ENCODE data around the gene DES.
A peak's percentile ranks its signal among the peaks of the same experiment; 100 is the strongest.

The DES gene

DNA sequence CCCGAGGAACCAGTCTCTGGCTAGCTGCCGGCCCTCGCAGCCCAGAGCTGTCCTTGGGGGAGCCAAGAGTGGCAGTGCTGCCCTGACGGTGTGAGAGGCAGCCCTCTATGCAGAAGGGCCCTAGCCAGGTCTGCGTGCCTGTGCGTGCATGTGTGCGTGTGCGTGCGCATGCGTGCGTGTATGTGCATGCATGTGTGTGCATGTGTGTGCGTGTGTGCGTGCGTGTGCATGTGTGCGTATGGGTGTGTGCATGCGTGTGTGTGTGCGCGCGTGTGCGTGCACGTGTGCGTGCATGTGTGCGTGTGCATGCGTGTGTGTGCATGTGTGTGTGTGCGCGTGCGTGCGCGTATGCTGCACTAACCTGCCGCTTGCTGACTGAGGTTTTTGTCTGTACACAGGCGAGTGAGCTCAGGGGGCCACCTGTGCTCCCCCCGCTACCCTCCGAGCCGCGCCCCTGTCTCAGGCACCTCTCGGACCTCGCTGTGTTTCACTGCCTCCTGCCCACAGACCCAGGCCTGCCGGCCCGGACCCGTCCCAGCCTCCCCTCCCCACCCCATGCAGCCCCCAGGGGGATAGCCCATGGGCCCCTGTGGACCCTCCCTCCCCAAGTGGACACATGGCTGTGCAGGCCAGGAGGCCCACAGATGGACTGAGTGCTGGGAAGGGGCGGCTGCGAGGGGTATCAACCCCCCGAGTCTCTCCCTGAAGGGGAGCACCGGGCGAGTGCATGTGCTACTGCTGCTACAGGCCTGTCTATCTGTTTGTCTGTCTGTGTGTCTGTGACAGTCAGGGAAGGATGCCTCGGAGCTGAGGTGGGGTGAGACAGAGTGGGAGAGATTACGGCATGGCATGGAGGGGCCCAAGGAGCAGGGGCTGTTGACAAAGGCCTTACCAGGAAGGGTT is 47.7 kb downstream of the DES start:
- Histone ChIP-seq H3K36me3 (replicated peaks in 1 of 2; ENCODE audit: control insufficient read depth in 2 of 2, insufficient read depth in 2 of 2, low read length in 2 of 2) (no peaks in the 10 kb centered on the region), H2BK12ac (ENCODE audit: low read length) (no peak overlapping the region), H4K91ac (ENCODE audit: low read depth, low read length, poor library complexity) (peak overlapping the region; percentile 53), H3K18ac (ENCODE audit: low read length) (peak overlapping the region; percentile 71), H2AFZ (ENCODE audit: low read length) (no peak overlapping the region), H2BK5ac (ENCODE audit: low read length) (no peak overlapping the region), H3K27ac (replicated peaks; ENCODE audit: low read length) (no peak overlapping the region), H3K14ac (ENCODE audit: low read length) (peak overlapping the region; percentile 98), H2BK15ac (ENCODE audit: low read length) (peak overlapping the region; percentile 67), H3K4me2 (ENCODE audit: insufficient read depth, low read length, poor library complexity, severe bottlenecking) (no peak overlapping the region), H3K9ac (ENCODE audit: low read depth, low read length, poor library complexity) (peak overlapping the region; percentile 77), H3K27me3 (ENCODE audit: control insufficient read depth in 3 of 3, insufficient read depth in 3 of 3, low read depth in 1 of 3, low read length in 3 of 3) (no peaks in the 10 kb centered on the region), H2BK120ac (ENCODE audit: low read depth, low read length) (no peak overlapping the region), H3K79me1 (ENCODE audit: low read depth, low read length) (peaks cover 5% of the 10 kb centered on the region), H3K9me3 (replicated peaks in 1 of 2; ENCODE audit: control insufficient read depth in 2 of 2, insufficient read depth in 1 of 2, low read depth in 1 of 2, low read length in 2 of 2) (no peaks in the 10 kb centered on the region), H3K4me3 (ENCODE audit: low read length in 2 of 2) (peak overlapping the region in 1 of 2 donors; percentile 68), H2AK5ac (ENCODE audit: low read depth, low read length) (peak overlapping the region; percentile 84), H3K4ac (ENCODE audit: low read length) (no peak overlapping the region), H3K4me1 (ENCODE audit: control insufficient read depth in 2 of 2, insufficient read depth in 1 of 2, low read depth in 1 of 2, low read length in 2 of 2) (peaks cover 4 to 7% of the 10 kb centered on the region in 2 donors), H4K8ac (ENCODE audit: low read depth, low read length) (peak overlapping the region; percentile 48), H3K23ac (ENCODE audit: low read depth, low read length, poor library complexity) (peak overlapping the region; percentile 93)
- DNase-seq (ENCODE audit: low spot score): no peak
- no CpG with 5 or more reads among the region's 47 CpGs for WGBS, 2 donors (ENCODE audit: extremely low coverage in 2 of 2, insufficient read length in 2 of 2, insufficient replicate concordance in 1 of 2)

DNA sequence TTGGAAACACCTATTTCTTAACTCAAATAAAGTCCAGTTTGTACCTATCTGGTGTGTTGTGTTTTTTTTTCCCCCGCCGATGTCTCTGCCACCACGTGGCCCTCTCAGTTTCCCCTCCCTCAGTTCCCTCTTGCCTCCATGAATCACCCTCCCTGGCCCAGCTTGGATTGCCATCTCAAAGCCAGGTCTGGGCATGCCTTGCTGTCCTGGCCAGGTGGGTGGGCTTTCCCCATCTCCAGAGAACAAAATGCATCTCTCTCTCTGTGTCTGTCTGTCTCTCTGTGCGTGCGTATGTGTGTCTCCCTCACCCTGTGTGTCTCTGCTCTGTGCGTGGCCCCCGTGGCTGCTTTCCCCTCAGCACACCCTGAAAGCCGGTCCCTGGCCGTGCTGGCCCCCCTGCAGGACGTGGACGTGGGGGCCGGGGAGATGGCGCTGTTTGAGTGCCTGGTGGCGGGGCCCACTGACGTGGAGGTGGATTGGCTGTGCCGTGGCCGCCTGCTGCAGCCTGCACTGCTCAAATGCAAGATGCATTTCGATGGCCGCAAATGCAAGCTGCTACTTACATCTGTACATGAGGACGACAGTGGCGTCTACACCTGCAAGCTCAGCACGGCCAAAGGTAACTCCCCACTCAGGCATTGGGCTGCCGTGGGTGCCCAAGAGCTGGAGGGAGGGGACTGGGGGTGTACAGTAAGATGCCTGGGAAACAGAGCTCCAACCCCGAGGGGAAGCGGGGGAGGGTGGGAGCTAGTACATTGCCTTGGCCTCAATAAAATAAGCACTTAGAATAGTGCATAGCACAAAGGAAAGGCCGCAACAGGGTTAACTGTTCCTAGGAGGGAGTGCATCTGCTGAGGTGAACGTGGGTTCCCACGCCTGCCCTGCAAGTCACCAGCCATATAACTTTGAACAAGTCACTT is 48.9 kb downstream of the DES start:
- no peak for DNase-seq (ENCODE audit: low spot score)
- Histone ChIP-seq H2AK5ac (ENCODE audit: low read depth, low read length) (peak overlapping the region; percentile 10), H3K27ac (replicated peaks; ENCODE audit: low read length) (no peak overlapping the region), H3K4ac (ENCODE audit: low read length) (no peak overlapping the region), H4K91ac (ENCODE audit: low read depth, low read length, poor library complexity) (no peak overlapping the region), H3K23ac (ENCODE audit: low read depth, low read length, poor library complexity) (peak overlapping the region; percentile 73), H2BK12ac (ENCODE audit: low read length) (peak overlapping the region; percentile 22), H2AFZ (ENCODE audit: low read length) (no peak overlapping the region), H3K36me3 (replicated peaks in 1 of 2; ENCODE audit: control insufficient read depth in 2 of 2, insufficient read depth in 2 of 2, low read length in 2 of 2) (no peaks in the 10 kb centered on the region), H3K9ac (ENCODE audit: low read depth, low read length, poor library complexity) (no peak overlapping the region), H2BK5ac (ENCODE audit: low read length) (no peak overlapping the region), H3K9me3 (replicated peaks in 1 of 2; ENCODE audit: control insufficient read depth in 2 of 2, insufficient read depth in 1 of 2, low read depth in 1 of 2, low read length in 2 of 2) (no peaks in the 10 kb centered on the region), H3K79me1 (ENCODE audit: low read depth, low read length) (peaks cover 5% of the 10 kb centered on the region), H3K27me3 (ENCODE audit: control insufficient read depth in 3 of 3, insufficient read depth in 3 of 3, low read depth in 1 of 3, low read length in 3 of 3) (no peaks in the 10 kb centered on the region), H3K18ac (ENCODE audit: low read length) (peak overlapping the region; percentile 71), H3K4me2 (ENCODE audit: insufficient read depth, low read length, poor library complexity, severe bottlenecking) (no peak overlapping the region), H3K4me3 (ENCODE audit: low read length in 2 of 2) (no peak overlapping the region), H2BK15ac (ENCODE audit: low read length) (peak overlapping the region; percentile 67), H4K8ac (ENCODE audit: low read depth, low read length) (no peak overlapping the region), H2BK120ac (ENCODE audit: low read depth, low read length) (no peak overlapping the region), H3K14ac (ENCODE audit: low read length) (peak overlapping the region; percentile 89), H3K4me1 (ENCODE audit: control insufficient read depth in 2 of 2, insufficient read depth in 1 of 2, low read depth in 1 of 2, low read length in 2 of 2) (peaks cover 0 to 2% of the 10 kb centered on the region in 2 donors)
- no CpG with 5 or more reads among the region's 28 CpGs for WGBS, 2 donors (ENCODE audit: extremely low coverage in 2 of 2, insufficient read length in 2 of 2, insufficient replicate concordance in 1 of 2)

DNA sequence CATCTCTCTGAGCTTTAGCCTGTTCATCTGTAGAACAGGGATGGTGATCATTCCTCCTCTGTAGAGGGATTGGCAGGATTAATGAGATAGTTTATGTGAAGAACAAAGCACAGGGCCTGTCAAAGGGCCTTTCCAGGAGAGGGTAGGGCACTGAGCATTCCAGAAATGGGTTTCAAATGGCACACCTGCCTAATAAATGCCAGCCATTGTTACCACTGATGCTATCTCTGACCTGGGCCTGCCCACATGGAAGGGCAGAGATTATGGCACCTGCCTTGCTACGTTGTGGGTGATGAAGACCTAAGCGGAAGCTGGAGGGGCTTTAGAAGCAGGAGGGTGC is 49.5 kb downstream of the DES start:
- peaks cover 0 to 2% of the 10 kb centered on the region in 2 donors for H3K4me1 ChIP-seq (ENCODE audit: control insufficient read depth in 2 of 2, insufficient read depth in 1 of 2, low read depth in 1 of 2, low read length in 2 of 2)
- no peaks in the 10 kb centered on the region for H3K9me3 ChIP-seq (replicated peaks in 1 of 2; ENCODE audit: control insufficient read depth in 2 of 2, insufficient read depth in 1 of 2, low read depth in 1 of 2, low read length in 2 of 2)
- no peaks in the 10 kb centered on the region for H3K27me3 ChIP-seq (ENCODE audit: control insufficient read depth in 3 of 3, insufficient read depth in 3 of 3, low read depth in 1 of 3, low read length in 3 of 3)
- no peak overlapping the region for H3K18ac ChIP-seq (ENCODE audit: low read length)
- H4K8ac ChIP-seq (ENCODE audit: low read depth, low read length): no peak overlapping the region
- no peak overlapping the region for H2AK5ac ChIP-seq (ENCODE audit: low read depth, low read length)
- no CpG with 5 or more reads among the region's 2 CpGs for WGBS, 2 donors (ENCODE audit: extremely low coverage in 2 of 2, insufficient read length in 2 of 2, insufficient replicate concordance in 1 of 2)
- no peak overlapping the region for H2BK120ac ChIP-seq (ENCODE audit: low read depth, low read length)
- no peak for DNase-seq (ENCODE audit: low spot score)
- no peak overlapping the region for H2BK15ac ChIP-seq (ENCODE audit: low read length)
- no peak overlapping the region for H3K14ac ChIP-seq (ENCODE audit: low read length)
- H2BK5ac ChIP-seq (ENCODE audit: low read length): no peak overlapping the region
- no peak overlapping the region for H3K4me2 ChIP-seq (ENCODE audit: insufficient read depth, low read length, poor library complexity, severe bottlenecking)
- no peak overlapping the region for H2AFZ ChIP-seq (ENCODE audit: low read length)
- no peak overlapping the region for H3K4ac ChIP-seq (ENCODE audit: low read length)
- no peak overlapping the region for H3K9ac ChIP-seq (ENCODE audit: low read depth, low read length, poor library complexity)
- peaks cover 5% of the 10 kb centered on the region for H3K79me1 ChIP-seq (ENCODE audit: low read depth, low read length)
- no peak overlapping the region for H3K23ac ChIP-seq (ENCODE audit: low read depth, low read length, poor library complexity)
- H3K4me3 ChIP-seq (ENCODE audit: low read length in 2 of 2): no peak overlapping the region
- no peaks in the 10 kb centered on the region for H3K36me3 ChIP-seq (replicated peaks in 1 of 2; ENCODE audit: control insufficient read depth in 2 of 2, insufficient read depth in 2 of 2, low read length in 2 of 2)
- no peak overlapping the region for H2BK12ac ChIP-seq (ENCODE audit: low read length)
- no peak overlapping the region for H4K91ac ChIP-seq (ENCODE audit: low read depth, low read length, poor library complexity)
- H3K27ac ChIP-seq (replicated peaks; ENCODE audit: low read length): no peak overlapping the region
